Endometrial microvascular endothelial cells (primary cell): ENCODE results near the gene FNDC10. TPM values are rescaled to one million over a fixed set of nuclear protein-coding genes. Genes with fewer than 3 reads are reported as not detected.
"Not testable (repeated sequence)": the region's sequence is repeated elsewhere in the genome, so short reads cannot be mapped to it uniquely, and the experiment has no call there.

Experiments
- in situ Hi-C: cut with HindIII; loops from 2 replicates; pipeline ENCODE4 v1.10.0; 2017; ENCODE audit warnings: low sequenced_read_pairs, low pct_unique_long_range_greater_than_20kb; ENCODE audit errors: inconsistent ontology term
- total RNA-seq: library from RNA; depleted of rRNA; stranded (reverse); fragments of >200 nt; gene quantifications from one replicate; pipeline ENCODE4 v1.2.3, GENCODE V29; 2015; ENCODE audit errors: inconsistent ontology term

FNDC10 gene
- total RNA-seq, 1 donor from 2014 or later, result 1.0 TPM

GRCh38 chr1:1578371-1578940 is 21.5 kb downstream of the FNDC10 start:
- in situ Hi-C loops, result no loop called here

GRCh38 chr1:1577367-1578011 is 22.4 kb downstream of the FNDC10 start:
- in situ Hi-C loops, result no loop called here

GRCh38 chr1:1574721-1575537 is 25.0 kb downstream of the FNDC10 start, which contains the start of gene SSU72:
SSU72 (minus strand) TSS chr1:1574863; CDS start chr1:1574557, 306 bp downstream.
- in situ Hi-C loops, result no loop called here

GRCh38 chr1:1573843-1574720 is 25.9 kb downstream of the FNDC10 start:
- in situ Hi-C loops, result no loop called here

GRCh38 chr1:1569341-1569740 is 30.6 kb downstream of the FNDC10 start:
- in situ Hi-C loops, result no loop called here

- in situ Hi-C loops, result no loop called here
Measured at GRCh38 chr1:1567891-1568291, 32.0 kb downstream of the FNDC10 start.

- in situ Hi-C loops, result no loop called here
Measured at GRCh38 chr1:1567152-1567875, 32.6 kb downstream of the FNDC10 start.

- in situ Hi-C loops, result no loop called here
Measured at GRCh38 chr1:1565340-1565739, 34.6 kb downstream of the FNDC10 start.

- in situ Hi-C loops, result no loop called here
Measured at GRCh38 chr1:1564268-1564667, 35.7 kb downstream of the FNDC10 start.

- in situ Hi-C loops, result no loop called here
Measured at GRCh38 chr1:1563688-1564087, 36.2 kb downstream of the FNDC10 start.

- in situ Hi-C loops, result no loop called here
Measured at GRCh38 chr1:1562556-1563195, 37.3 kb downstream of the FNDC10 start.

- in situ Hi-C loops, result no loop called here
Measured at GRCh38 chr1:1561801-1562470, 38.0 kb downstream of the FNDC10 start.

- in situ Hi-C loops, result no loop called here
Measured at GRCh38 chr1:1560178-1560577, 39.8 kb downstream of the FNDC10 start.

GRCh38 chr1:1559066-1559465 is 40.9 kb downstream of the FNDC10 start:
- in situ Hi-C loops, result no loop called here

- in situ Hi-C loops, result no loop called here
Measured at GRCh38 chr1:1558591-1558990, 41.3 kb downstream of the FNDC10 start.

- in situ Hi-C loops, result not testable (repeated sequence)
Measured at GRCh38 chr1:1557688-1558087, 42.2 kb downstream of the FNDC10 start.

GRCh38 chr1:1556961-1557360 is 43.0 kb downstream of the FNDC10 start:
- in situ Hi-C loops, result not testable (repeated sequence)
